ENCODE measurements around the gene ALDH1A2.
A peak's percentile ranks its signal among the peaks of the same experiment; 100 is the strongest.
"Not testable (repeated sequence)": the region's sequence is repeated elsewhere in the genome, so short reads cannot be mapped to it uniquely, and the experiment has no call there.

Gene ALDH1A2

GRCh38 chr15:58065445-58066041, at the start of gene ALDH1A2:
Gene ALDH1A2, minus strand, starts transcription at chr15:58065711. Its CDS starts 61 bp downstream, at chr15:58065650.
- no peak for FAIRE-seq

- no peak for FAIRE-seq
These were observed 49.3 kb upstream of the ALDH1A2 start for GRCh38 chr15:58114812-58115211.

- FAIRE-seq: no peak
These were observed 48.9 kb upstream of the ALDH1A2 start for GRCh38 chr15:58114388-58114787.

- not testable (repeated sequence) for FAIRE-seq
These were observed 47.8 kb upstream of the ALDH1A2 start for GRCh38 chr15:58113358-58113757.

- no peak for FAIRE-seq
These were observed 46.2 kb upstream of the ALDH1A2 start for GRCh38 chr15:58111718-58112104.

- no peak for FAIRE-seq
These were observed 45.6 kb upstream of the ALDH1A2 start for GRCh38 chr15:58110999-58111717.

- FAIRE-seq: no peak
These were observed 43.9 kb upstream of the ALDH1A2 start for GRCh38 chr15:58109419-58109818.

GRCh38 chr15:58108117-58108516, 42.6 kb upstream of the ALDH1A2 start:
- no peak for FAIRE-seq

- no peak for FAIRE-seq
These were observed 38.0 kb upstream of the ALDH1A2 start for GRCh38 chr15:58103482-58103881.

GRCh38 chr15:58096529-58097084, 31.1 kb upstream of the ALDH1A2 start:
- FAIRE-seq: no peak

GRCh38 chr15:58095415-58095814, 29.9 kb upstream of the ALDH1A2 start:
- FAIRE-seq: no peak

GRCh38 chr15:58087871-58088270, 22.4 kb upstream of the ALDH1A2 start:
- no peak for FAIRE-seq

- no peak for FAIRE-seq
These were observed 21.0 kb upstream of the ALDH1A2 start for GRCh38 chr15:58086491-58086890.

- FAIRE-seq: no peak
These were observed 18.0 kb upstream of the ALDH1A2 start for GRCh38 chr15:58083526-58083925.

GRCh38 chr15:58081891-58082290, 16.4 kb upstream of the ALDH1A2 start:
- no peak for FAIRE-seq

GRCh38 chr15:58081456-58081855, 15.9 kb upstream of the ALDH1A2 start:
- no peak for FAIRE-seq

- not testable (repeated sequence) for FAIRE-seq
These were observed 15.4 kb upstream of the ALDH1A2 start for GRCh38 chr15:58080959-58081358.

- FAIRE-seq: no peak
These were observed 14.9 kb upstream of the ALDH1A2 start for GRCh38 chr15:58080398-58080797.

- FAIRE-seq: no peak
These were observed 13.1 kb upstream of the ALDH1A2 start for GRCh38 chr15:58078591-58078990.

GRCh38 chr15:58077427-58077826, 11.9 kb upstream of the ALDH1A2 start:
- FAIRE-seq: no peak

GRCh38 chr15:58074452-58074851, 8.9 kb upstream of the ALDH1A2 start:
- no peak for FAIRE-seq

- FAIRE-seq: peak; percentile 31
These were observed 5.4 kb upstream of the ALDH1A2 start for GRCh38 chr15:58070801-58071418.

GRCh38 chr15:58069008-58069407, 3.5 kb upstream of the ALDH1A2 start:
- no peak for FAIRE-seq

All from TTC549 (cell line).